Measurements from ENCODE around the gene APC2. TPM values are rescaled to one million over a fixed set of nuclear protein-coding genes. Genes with fewer than 3 reads are reported as not detected.
A peak's percentile ranks its signal among the peaks of the same experiment; 100 is the strongest.
"Not testable (repeated sequence)": the region's sequence is repeated elsewhere in the genome, so short reads cannot be mapped to it uniquely, and the experiment has no call there.

APC2 gene
- total RNA-seq, 2 experiments from 2014 or later, result 0.21 to 0.26 TPM

DNA sequence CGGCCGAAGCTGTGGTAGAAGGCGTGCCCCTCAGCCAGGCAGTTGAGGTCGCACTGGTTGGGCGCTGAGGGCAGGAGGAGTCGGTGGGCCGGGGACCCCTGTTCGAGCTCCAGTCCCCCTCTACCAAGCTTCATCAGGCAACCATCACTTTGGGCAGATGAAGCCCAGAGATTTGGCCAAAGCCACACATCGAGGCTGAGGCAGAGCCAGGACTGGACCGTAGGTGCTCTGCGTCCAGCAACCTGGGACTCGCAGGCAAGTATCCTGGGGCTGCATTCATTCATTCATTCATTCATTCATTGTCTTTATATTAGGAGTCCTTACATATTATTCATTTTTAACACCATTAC lies 58.6 kb downstream of the APC2 start:
- no peak overlapping the region for H3K27ac Mint-ChIP-seq
- H3K4me3 Mint-ChIP-seq, result peak overlapping the region; percentile 16
- peaks cover 11% of the 10 kb centered on the region for H3K4me1 Mint-ChIP-seq
- no peaks in the 10 kb centered on the region for H3K9me3 Mint-ChIP-seq
- H3K36me3 Mint-ChIP-seq, result no peaks in the 10 kb centered on the region
- peaks cover 48% of the 10 kb centered on the region for H3K27me3 Mint-ChIP-seq
- no peak for DNase-seq

DNA sequence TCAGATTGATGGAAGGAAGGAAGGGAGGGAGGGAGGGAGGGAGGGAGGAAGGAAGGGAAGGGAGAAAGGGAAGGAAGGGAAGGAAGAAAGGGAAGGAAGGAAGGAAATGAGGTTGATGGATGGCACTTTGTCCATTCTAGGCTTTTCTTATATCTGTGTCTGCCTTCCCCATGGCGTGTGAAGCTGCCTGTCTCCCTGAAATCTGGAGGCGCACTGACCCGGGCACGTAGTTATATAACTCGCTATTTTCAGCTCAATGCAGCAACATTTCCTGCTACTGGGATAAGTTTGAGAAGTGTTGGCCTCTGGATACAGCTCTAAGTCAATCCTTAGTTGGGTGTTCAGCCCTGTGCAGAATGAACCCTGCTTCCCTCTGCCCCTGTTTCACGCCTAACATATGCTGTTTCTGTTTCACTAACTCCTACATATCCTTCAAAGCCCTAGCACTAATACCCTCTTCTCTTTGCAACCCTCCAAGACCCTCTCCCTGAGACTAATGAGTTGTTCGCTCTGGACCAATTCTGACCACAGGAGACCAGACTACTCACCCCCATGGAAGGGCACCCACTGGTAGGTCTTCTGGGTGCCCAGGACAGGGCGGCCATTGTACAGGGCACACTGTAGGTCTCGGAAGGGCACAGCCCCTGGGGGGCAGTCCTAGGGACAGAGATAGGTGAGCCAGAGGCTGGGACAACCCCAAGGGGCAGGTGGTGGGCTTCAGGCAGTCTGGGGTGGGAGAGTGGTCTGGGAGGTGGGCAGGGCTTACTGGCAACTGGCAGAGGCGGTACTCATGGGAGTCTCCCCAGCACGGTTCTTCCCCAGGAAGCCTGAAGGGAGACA lies 59.9 kb downstream of the APC2 start:
- DNase-seq, result no peak
- no peak overlapping the region for H3K4me3 Mint-ChIP-seq
- peaks cover 41% of the 10 kb centered on the region for H3K27me3 Mint-ChIP-seq
- no peak overlapping the region for H3K27ac Mint-ChIP-seq
- H3K4me1 Mint-ChIP-seq, result peaks cover 8% of the 10 kb centered on the region
- H3K36me3 Mint-ChIP-seq, result no peaks in the 10 kb centered on the region
- no peaks in the 10 kb centered on the region for H3K9me3 Mint-ChIP-seq

DNA sequence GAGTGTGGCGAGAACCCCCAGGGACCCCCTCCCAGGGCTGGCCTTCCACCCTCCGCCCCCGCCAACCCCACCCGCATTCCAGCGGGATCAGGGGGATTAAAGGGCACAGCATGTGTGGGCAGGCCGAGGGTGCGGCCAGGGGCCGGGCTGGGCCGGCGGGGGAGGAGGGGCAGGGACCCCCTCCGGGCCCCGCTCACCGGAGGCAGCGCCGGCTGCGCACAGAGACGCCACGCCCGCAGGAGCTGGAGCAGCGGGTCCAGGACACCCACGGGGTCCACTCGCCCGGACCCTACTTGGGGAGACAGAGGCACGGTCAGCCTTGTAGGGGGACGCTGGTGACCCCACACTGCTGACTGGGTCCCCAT lies 60.5 kb downstream of the APC2 start:
- no peak for DNase-seq
- Mint-ChIP-seq H3K9me3 (no peaks in the 10 kb centered on the region), H3K27me3 (peaks cover 35% of the 10 kb centered on the region), H3K36me3 (no peaks in the 10 kb centered on the region), H3K4me3 (no peak overlapping the region), H3K27ac (no peak overlapping the region), H3K4me1 (peaks cover 8% of the 10 kb centered on the region)

DNA sequence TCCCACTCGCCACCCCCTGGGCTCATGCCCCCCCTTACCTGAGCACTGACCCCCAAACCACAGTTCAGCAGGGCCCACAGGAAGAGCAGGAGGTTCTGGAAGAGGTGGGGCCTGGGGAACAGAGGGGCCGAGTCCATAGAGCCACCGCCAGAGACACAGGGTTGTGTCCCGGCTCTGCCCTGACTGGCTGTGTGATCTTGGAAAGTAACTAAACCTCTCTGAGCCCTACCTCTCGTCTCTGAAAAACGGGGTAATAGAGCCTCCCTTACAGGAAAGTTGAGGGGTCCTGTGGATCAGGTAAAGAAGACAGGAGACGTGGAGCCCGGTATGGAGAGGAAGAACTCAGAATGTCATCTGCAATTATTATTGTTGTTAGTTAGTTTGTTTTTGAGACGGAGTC lies 60.9 kb downstream of the APC2 start:
- H3K4me3 Mint-ChIP-seq, result no peak overlapping the region

DNA sequence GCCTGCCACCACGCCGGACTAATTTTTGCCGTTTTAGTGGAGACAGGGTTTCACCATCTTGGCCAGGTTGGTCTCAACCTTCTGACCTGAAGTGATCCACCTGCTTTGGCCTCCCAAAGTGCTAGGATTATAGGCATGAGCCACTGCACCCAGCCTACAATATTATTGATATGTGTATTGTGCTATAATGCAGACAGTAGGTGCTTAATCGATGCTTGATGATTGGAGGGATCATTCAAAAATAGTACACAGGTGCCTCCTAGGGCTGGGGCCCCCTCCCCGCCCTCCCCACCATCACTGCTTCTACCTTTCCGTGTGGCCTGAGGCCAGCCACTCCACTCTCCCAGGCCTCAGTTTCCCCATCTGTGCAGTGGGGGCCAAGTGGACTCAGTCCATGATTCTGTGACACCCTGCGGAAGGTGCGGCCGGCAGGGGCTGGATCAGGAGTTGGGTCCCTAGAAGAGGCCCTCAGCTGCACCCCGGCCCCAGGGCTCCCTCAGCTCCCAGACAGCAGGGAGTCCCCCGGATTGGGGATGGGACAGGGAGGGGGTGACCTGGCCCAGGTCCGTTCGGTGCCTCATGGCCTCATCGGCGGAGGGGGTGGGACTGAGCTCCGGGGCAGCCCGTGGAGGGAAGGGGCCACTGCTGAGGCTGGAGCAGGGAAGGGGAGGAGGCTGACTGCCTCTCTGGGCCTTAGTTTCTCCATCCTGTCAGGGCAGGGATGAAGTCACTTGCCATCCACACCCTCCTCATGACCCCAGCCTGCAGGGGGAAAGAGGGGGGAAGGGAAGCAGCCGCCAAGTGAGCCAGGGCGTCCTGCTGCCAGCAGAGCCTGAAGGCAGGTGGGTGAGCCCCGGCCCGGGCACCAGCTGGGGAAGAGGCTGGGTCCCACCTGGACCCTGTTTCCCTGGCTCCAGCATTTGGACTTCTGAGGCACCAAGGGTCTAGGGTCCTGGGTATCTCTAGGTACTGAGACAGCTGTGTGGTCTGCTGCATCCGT lies 61.7 kb downstream of the APC2 start:
- H3K9me3 Mint-ChIP-seq, result no peaks in the 10 kb centered on the region
- H3K27me3 Mint-ChIP-seq, result peaks cover 28% of the 10 kb centered on the region
- DNase-seq, result no peak
- H3K4me1 Mint-ChIP-seq, result peaks cover 8% of the 10 kb centered on the region
- no peak overlapping the region for H3K27ac Mint-ChIP-seq
- H3K36me3 Mint-ChIP-seq, result no peaks in the 10 kb centered on the region
- H3K4me3 Mint-ChIP-seq, result peak overlapping the region; percentile 68

More for the DNA sequence above, 60.9 kb downstream of the APC2 start:
- Mint-ChIP-seq H3K4me1 (peaks cover 8% of the 10 kb centered on the region), H3K36me3 (no peaks in the 10 kb centered on the region), H3K9me3 (no peaks in the 10 kb centered on the region), H3K27ac (no peak overlapping the region), H3K27me3 (peaks cover 32% of the 10 kb centered on the region)
- no peak for DNase-seq

DNA sequence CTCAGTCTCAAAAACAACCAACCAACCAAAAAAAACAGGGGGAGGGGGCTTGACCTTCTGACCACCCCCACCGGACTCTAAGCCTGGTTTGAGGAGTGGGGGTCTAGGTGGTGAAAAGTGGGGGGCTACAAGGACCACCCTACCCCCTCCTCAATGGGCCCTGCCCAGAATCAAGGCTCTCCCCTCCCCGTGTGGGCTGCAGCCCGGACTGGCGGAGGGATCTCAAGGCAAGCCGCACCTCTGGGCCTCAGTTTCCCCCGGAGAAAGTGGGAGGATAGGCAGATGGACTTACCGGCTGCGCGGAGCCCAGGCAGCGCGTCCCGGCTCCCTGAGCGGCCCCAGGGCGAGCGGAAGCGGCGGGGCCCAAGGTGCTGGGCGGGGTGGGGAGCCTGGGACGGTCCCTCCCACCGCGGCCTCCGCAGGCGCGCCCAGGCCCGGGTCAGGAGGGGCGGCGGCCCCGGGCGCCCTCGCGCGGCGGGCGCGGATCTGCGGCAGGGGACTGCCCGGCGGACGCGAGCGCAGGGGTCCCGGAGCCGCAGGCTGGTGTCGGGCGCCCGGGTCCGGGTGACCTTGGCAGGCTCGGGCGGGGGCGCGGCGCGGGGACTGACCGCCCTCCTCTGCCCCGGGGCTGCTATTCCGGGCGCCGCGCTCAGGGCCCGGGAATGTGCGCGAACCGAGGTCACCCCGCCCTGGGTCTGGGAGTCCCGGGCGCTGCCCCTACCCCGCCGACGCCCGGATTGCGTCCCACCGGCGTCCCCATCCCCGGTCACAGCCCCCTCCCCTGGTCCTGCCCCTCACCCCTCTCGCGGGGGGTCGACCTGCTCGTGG lies 63.0 kb downstream of the APC2 start, which contains the start of gene ADAMTSL5:
Gene ADAMTSL5, minus strand, starts transcription at position 349 of the 828 bp plus-strand sequence. CDS start 2,076 bp downstream, outside the sequence.
- DNase-seq, result peak; percentile 82
- peak within 1 kb of the TSS; percentile 68 for H3K4me3 Mint-ChIP-seq
- H3K27ac Mint-ChIP-seq, result no peak within 1 kb of the TSS
- H3K27me3 Mint-ChIP-seq, result peaks cover 25% of the 10 kb centered on the region
- H3K9me3 Mint-ChIP-seq, result no peaks in the 10 kb centered on the region
- no peaks in the 10 kb centered on the region for H3K36me3 Mint-ChIP-seq
- peaks cover 4% of the 10 kb centered on the region for H3K4me1 Mint-ChIP-seq

DNA sequence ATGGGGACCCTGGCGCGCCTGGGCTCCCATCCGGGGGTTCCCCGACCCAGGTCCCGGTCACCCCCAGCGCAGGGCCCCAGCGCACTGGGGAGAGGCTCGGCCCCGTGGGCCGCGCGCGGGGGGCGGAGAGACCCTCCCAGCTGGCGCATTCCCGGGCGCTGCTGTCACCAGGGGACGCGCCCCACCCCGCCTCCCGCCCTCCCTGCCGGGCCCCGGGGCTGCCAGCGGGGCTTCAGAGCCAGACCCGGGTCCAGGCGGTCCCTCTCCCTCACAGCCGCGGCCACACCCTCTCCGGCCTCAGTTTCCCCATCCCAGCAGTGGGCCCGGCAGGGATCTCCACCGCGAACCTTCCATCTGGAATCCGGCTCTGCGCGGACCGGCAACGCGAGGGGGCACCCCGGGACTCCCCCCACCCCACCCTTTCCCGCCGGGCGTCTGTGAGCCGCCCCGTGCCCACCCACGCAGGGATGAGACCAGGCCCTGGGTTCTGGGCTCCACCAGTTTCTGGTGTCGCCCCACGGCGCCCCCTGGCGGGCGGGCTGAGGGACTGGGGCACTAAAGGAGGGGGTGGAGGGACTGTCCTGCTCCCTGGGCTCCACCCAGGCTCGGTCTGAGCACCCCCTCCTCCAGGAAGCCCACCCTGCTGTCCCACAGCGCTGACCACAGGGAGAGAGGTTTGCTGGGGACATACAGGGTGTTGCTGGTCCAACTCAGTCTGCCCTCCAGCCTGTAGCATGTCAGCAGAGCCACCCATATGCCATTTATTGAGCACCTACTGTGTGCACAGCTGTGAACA lies 63.8 kb downstream of the APC2 start:
- H3K4me3 Mint-ChIP-seq, result no peak overlapping the region

DNA sequence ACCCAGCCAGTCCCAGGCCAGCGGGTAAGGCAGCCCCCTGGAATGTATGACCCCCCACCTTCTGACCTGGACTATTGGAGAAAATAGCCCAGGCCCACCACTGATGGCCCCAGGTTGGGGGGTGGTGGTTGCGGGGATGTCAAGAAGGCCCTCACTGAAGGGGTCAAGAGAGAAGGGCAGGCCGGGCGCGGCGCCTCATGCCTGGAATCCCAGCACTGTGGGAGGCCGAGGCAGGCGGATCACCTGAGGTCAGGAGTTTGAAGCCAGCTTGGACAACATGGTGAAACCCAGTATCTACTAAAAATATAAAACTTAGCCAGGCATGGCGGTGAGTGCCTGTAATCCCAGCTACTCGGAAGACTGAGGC lies 64.4 kb downstream of the APC2 start:
- H3K4me3 Mint-ChIP-seq, result no peak overlapping the region
- peaks cover 24% of the 10 kb centered on the region for H3K27me3 Mint-ChIP-seq
- no peak overlapping the region for H3K27ac Mint-ChIP-seq
- H3K4me1 Mint-ChIP-seq, result peaks cover 3% of the 10 kb centered on the region
- no peak for DNase-seq
- H3K9me3 Mint-ChIP-seq, result no peaks in the 10 kb centered on the region
- no peaks in the 10 kb centered on the region for H3K36me3 Mint-ChIP-seq

More for the DNA sequence above, 63.8 kb downstream of the APC2 start:
- DNase-seq, result peak; percentile 81
- H3K27ac Mint-ChIP-seq, result no peak overlapping the region
- no peaks in the 10 kb centered on the region for H3K36me3 Mint-ChIP-seq
- peaks cover 24% of the 10 kb centered on the region for H3K27me3 Mint-ChIP-seq
- H3K4me1 Mint-ChIP-seq, result peaks cover 3% of the 10 kb centered on the region
- H3K9me3 Mint-ChIP-seq, result no peaks in the 10 kb centered on the region

DNA sequence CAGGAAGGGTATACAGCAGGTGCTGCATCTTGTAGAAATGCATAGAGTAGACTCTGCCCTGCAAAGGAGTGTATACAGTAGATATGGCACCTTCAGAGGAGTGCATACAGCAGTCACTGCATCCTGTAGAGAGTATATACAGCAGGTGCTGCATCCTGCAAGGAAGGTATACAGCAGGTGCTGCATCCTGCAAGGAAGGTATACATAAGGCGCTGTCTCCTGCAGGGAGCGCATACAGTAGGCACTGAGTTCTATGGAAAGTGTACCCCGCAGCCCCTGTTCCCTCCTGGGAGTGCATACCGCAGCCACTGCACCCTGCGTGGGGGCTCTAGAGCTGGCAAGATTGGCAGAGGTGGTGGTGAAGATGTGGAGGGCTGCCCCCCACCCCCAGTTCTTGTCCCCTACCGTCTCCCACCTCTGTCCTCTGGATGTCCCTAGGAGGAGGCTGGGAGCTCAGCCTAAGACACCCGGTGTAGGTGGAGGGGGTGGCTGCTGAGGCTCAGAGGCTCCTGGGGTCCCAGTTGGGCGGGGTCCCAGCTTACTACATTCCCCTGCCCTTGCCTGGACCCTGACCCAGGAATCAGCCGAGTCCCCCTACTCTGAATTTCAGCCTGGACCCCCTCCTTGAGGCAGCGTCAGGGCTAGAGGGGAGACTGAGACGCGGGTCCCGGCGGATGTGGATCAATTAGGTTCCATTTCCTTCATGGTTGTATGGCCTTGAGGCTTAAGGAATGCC lies 65.2 kb downstream of the APC2 start:
- Mint-ChIP-seq H3K4me1 (peaks cover 3% of the 10 kb centered on the region), H3K4me3 (no peak overlapping the region), H3K9me3 (no peaks in the 10 kb centered on the region), H3K27ac (no peak overlapping the region), H3K27me3 (peaks cover 18% of the 10 kb centered on the region), H3K36me3 (no peaks in the 10 kb centered on the region)
- no peak for DNase-seq

DNA sequence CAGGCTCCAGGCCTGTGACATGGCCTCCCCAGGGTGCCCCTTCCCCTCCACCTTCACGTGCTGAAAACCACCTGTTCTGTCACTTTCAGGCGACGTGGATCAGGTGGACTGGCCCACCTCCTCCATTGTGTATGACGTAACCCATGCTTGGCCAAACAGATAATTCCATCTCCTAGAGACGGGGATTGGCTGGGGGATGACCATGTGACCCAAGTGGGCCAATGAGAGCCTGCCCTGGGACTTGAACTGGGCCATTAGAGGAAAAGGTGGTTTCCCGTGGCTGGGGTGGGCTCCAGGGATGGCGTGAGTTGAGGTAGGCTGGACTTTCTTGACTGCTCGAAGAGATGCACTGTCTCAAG lies 66.5 kb downstream of the APC2 start:
- Mint-ChIP-seq H3K4me3 (no peak overlapping the region), H3K9me3 (no peaks in the 10 kb centered on the region), H3K27ac (no peak overlapping the region), H3K4me1 (peaks cover 3% of the 10 kb centered on the region), H3K27me3 (peaks cover 14% of the 10 kb centered on the region), H3K36me3 (no peaks in the 10 kb centered on the region)
- no peak for DNase-seq

DNA sequence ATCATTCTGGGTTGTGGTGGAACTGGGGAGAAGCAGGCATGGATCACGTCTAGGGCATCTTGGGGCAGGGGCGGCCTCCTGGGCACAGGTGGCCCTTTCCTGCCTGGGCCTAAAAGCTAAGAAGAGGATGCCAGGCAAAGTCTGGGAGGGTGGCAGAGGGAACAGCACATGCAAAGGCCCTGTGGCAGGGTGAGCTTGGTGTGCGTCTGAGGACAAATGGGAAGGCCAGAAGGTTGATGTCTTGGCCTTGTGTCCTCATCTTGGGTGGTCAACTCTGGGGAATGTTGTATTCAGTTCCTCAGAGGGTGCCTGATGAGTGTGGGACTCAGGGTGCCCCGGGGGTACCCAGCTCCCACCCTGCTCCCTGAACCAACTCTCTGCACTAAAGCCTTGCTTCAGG lies 68.5 kb downstream of the APC2 start:
- H3K4me3 Mint-ChIP-seq, result no peak overlapping the region
- no peak overlapping the region for H3K27ac Mint-ChIP-seq
- DNase-seq, result no peak
- no peaks in the 10 kb centered on the region for H3K36me3 Mint-ChIP-seq
- no peaks in the 10 kb centered on the region for H3K9me3 Mint-ChIP-seq
- no peaks in the 10 kb centered on the region for H3K4me1 Mint-ChIP-seq
- H3K27me3 Mint-ChIP-seq, result peaks cover 24% of the 10 kb centered on the region

DNA sequence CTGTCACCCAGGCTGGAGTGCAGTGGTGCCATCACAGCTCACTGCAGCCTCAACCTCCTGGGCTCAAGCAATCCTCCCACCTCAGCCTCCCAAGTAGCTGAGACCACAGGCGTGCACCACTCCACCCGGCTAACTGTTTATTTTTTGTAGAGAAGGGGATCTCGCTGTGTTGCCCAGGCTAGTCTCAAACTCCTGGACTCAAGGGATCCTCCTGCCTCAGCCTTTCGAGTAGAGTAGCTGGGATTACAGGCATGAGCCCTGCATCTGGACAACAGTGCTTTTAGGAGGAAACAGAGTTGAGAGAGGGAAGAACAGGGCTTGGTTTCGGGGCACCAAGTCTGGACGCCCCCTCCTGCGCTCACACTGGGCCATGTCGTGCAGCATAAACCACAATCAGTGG lies 69.9 kb downstream of the APC2 start:
- H3K27me3 Mint-ChIP-seq, result peaks cover 28% of the 10 kb centered on the region
- not testable (repeated sequence) for DNase-seq, H3K36me3 Mint-ChIP-seq, H3K4me3 Mint-ChIP-seq, H3K9me3 Mint-ChIP-seq, H3K27ac Mint-ChIP-seq, H3K4me1 Mint-ChIP-seq

DNA sequence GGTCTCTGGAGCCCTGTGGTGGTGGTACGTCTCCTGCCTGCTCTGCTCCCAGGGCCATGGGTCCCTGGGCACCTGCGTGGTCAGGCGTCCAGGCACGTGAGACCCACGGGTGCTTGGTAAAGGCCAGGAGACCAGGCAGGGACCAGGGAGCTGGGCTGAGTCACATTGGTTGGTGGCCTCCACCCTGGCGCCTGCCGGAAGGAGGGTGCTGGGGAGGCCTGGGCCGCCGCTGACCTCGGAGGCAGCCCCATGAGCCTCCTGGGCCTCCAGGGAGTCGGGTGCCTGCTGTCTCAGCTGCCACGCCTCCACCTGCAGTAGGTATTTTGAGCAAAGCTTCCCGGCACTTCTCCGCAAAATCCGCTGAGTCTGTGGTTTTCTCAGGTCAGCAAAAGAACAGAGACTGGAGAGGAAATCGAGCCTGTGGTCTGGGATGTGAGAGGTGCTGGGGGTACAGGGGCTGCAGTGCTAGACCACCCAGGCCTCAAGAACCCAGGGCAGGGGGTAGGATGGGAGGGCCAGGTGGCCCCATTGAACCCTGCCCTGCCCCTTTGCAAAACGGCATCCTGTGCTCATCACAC lies 70.4 kb downstream of the APC2 start:
- no peaks in the 10 kb centered on the region for H3K9me3 Mint-ChIP-seq
- DNase-seq, result no peak
- no peak overlapping the region for H3K4me3 Mint-ChIP-seq
- peaks cover 31% of the 10 kb centered on the region for H3K27me3 Mint-ChIP-seq
- H3K27ac Mint-ChIP-seq, result no peak overlapping the region
- H3K4me1 Mint-ChIP-seq, result peaks cover 4% of the 10 kb centered on the region
- H3K36me3 Mint-ChIP-seq, result no peaks in the 10 kb centered on the region

All from activated naive CD8-positive, alpha-beta T cell treated with anti-CD3 and anti-CD28 coated beads for 36 hours (primary cell).